ENCODE measurements around the gene C1orf210.

- TF ChIP-seq ZFX (IDR thresholded peaks at IDR 0.05) (no peak), POLR2A (IDR thresholded peaks at IDR 0.05; ENCODE audit: borderline replicate concordance, extremely low read depth, insufficient read depth, insufficient read length) (no peak), CTCF (IDR thresholded peaks at IDR 0.05 in 2 of 3, conservative IDR thresholded peaks at IDR 0.05 in 1 of 3; ENCODE audit: borderline replicate concordance in 1 of 3, insufficient read depth in 1 of 3, low read depth in 2 of 3, low read length in 2 of 3) (no peak), POLR2AphosphoS5 (IDR thresholded peaks at IDR 0.05; ENCODE audit: low read depth, low read length) (no peak), JUND (IDR thresholded peaks at IDR 0.05) (no peak), RAD21 (IDR thresholded peaks at IDR 0.05; ENCODE audit: low read depth) (no peak), EZH2phosphoT487 (IDR thresholded peaks at IDR 0.05; ENCODE audit: borderline replicate concordance) (no peak), YY1 (IDR thresholded peaks at IDR 0.05; ENCODE audit: extremely low read depth, insufficient replicate concordance, low read depth, low read length) (no peak), CEBPB (IDR thresholded peaks at IDR 0.05; ENCODE audit: low read depth) (no peak), SRF (IDR thresholded peaks at IDR 0.05; ENCODE audit: low read depth) (no peak), ZNF274 (IDR thresholded peaks at IDR 0.05; ENCODE audit: low read depth, low read length) (no peak)
Measured at GRCh38 chr1:43274804-43275180, 10.6 kb downstream of the C1orf210 start.
